Neural cell (in vitro differentiated cells): ENCODE data around the gene LSM12. TPM values are rescaled to one million over a fixed set of nuclear protein-coding genes. Genes with fewer than 3 reads are reported as not detected.

Experiments
- H2AFZ ChIP-seq: fragments of 200-600, 300-800 bp; sonication (generic), shearing (Covaris generic); 2 replicates; pipeline ENCODE4 v1.6.0; 2014; ENCODE audit warnings: low read depth, mild to moderate bottlenecking, antibody characterized with exemption, low read length, moderate library complexity
- H3F3A ChIP-seq: fragments of 200-600 bp; shearing (Covaris generic); 2 replicates; pipeline ENCODE4 v1.6.1; 2016; ENCODE audit warnings: mild to moderate bottlenecking, moderate library complexity, mixed read lengths, antibody characterized with exemption, low read length; ENCODE audit not compliant: insufficient read depth, poor library complexity, severe bottlenecking
- H3K27ac ChIP-seq: fragments of 200-600, 300-800 bp; sonication (generic), shearing (Covaris generic); 2 replicates; pipeline ENCODE4 v1.5.1; 2014; ENCODE audit warnings: mild to moderate bottlenecking, low read length, moderate library complexity
- H3K27me3 ChIP-seq: fragments of 300-800, 200-600 bp; sonication (generic), shearing (Covaris generic); 2 replicates; pipeline ENCODE4 v1.6.0; 2014; ENCODE audit warnings: mild to moderate bottlenecking, low read depth, low read length, moderate library complexity; ENCODE audit not compliant: insufficient read depth
- H3K36me3 ChIP-seq: fragments of 300-800, 200-600 bp; sonication (generic), shearing (Covaris generic); 2 replicates; pipeline ENCODE4 v1.5.1; 2014; ENCODE audit warnings: mild to moderate bottlenecking, antibody characterized with exemption, low read length, moderate library complexity; ENCODE audit not compliant: insufficient read depth
- H3K4me2 ChIP-seq: fragments of 300-800, 200-600 bp; sonication (generic), shearing (Covaris generic); 2 replicates; pipeline ENCODE4 v1.6.0; 2014; ENCODE audit warnings: mild to moderate bottlenecking, low read length
- H3K4me3 ChIP-seq: fragments of 300-800, 200-600 bp; sonication (generic), shearing (Covaris generic); 2 replicates; pipeline ENCODE4 v1.5.1; 2014; ENCODE audit warnings: mild to moderate bottlenecking, low read length, moderate library complexity
- H3K79me2 ChIP-seq: fragments of 200-600 bp; shearing (Covaris generic); replicated peaks from 2 replicates; pipeline ENCODE4 v1.6.0; 2014; ENCODE audit warnings: mild to moderate bottlenecking, low read length, moderate library complexity; ENCODE audit not compliant: insufficient read depth
- H3K9ac ChIP-seq: fragments of 300-800, 200-600 bp; sonication (generic), shearing (Covaris generic); 2 replicates; pipeline ENCODE4 v1.6.1; 2016; ENCODE audit warnings: mild to moderate bottlenecking, low read length, mixed read lengths
- H3K9me2 ChIP-seq: fragments of 200-600 bp; shearing (Covaris generic); 2 replicates; pipeline ENCODE4 v1.6.1; 2016; ENCODE audit warnings: mild to moderate bottlenecking, low read length, mixed read lengths; ENCODE audit not compliant: insufficient read depth
- H3K9me3 ChIP-seq: fragments of 200-600, 300-800 bp; sonication (generic), shearing (Covaris generic); 2 replicates; pipeline ENCODE4 v1.6.1; 2016; ENCODE audit warnings: mild to moderate bottlenecking, mixed run types, low read length, moderate library complexity, mixed read lengths
- H4K20me1 ChIP-seq: fragments of 200-600 bp; shearing (Covaris generic); 2 replicates; pipeline ENCODE4 v1.6.1; 2016; ENCODE audit warnings: mild to moderate bottlenecking, mixed run types; ENCODE audit not compliant: insufficient read depth
- CTCF ChIP-seq: fragments of 450-650 bp; IDR thresholded peaks from 2 replicates; pipeline ENCODE4 v1.5.1; 2014; ENCODE audit warnings: antibody characterized with exemption, mild to moderate bottlenecking, moderate library complexity; ENCODE audit not compliant: poor library complexity, severe bottlenecking
- EP300 ChIP-seq: fragments of 450-650 bp; conservative IDR thresholded peaks from 2 replicates; pipeline ENCODE4 v1.6.1; 2014; ENCODE audit warnings: antibody characterized with exemption, mild to moderate bottlenecking, moderate library complexity; ENCODE audit not compliant: poor library complexity, severe bottlenecking
- EZH2 ChIP-seq: fragments of 200-600, 300-800 bp; shearing (Covaris generic), sonication (generic); IDR thresholded peaks from 2 replicates; pipeline ENCODE4 v1.6.1; 2014; ENCODE audit warnings: antibody characterized with exemption, low read length, borderline replicate concordance, mild to moderate bottlenecking; ENCODE audit not compliant: insufficient read depth, poor library complexity, severe bottlenecking
- MXI1 ChIP-seq: fragments of 450-650 bp; conservative IDR thresholded peaks from 2 replicates; pipeline ENCODE4 v1.6.1; 2014; ENCODE audit warnings: antibody characterized with exemption, mild to moderate bottlenecking; ENCODE audit not compliant: poor library complexity, severe bottlenecking
- POLR2AphosphoS5 ChIP-seq: IDR thresholded peaks from 2 replicates; pipeline ENCODE4 v1.6.1; 2012
- RAD21 ChIP-seq: fragments of 450-650 bp; conservative IDR thresholded peaks from 2 replicates; pipeline ENCODE4 v1.6.1; 2014; ENCODE audit warnings: antibody characterized with exemption, mild to moderate bottlenecking, moderate library complexity
- REST ChIP-seq: IDR thresholded peaks from 2 replicates; pipeline ENCODE4 v1.6.1; 2012; ENCODE audit warnings: borderline replicate concordance
- SMC3 ChIP-seq: fragments of 450-650 bp; conservative IDR thresholded peaks from 2 replicates; pipeline ENCODE4 v1.6.1; 2014; ENCODE audit warnings: antibody characterized with exemption, mild to moderate bottlenecking, moderate library complexity; ENCODE audit not compliant: poor library complexity
- TAF1 ChIP-seq: IDR thresholded peaks from 2 replicates; pipeline ENCODE4 v1.6.1; 2012; ENCODE audit warnings: low read depth
- polyA plus RNA-seq: library from polyadenylated mRNA; depleted of rRNA; stranded (reverse); fragments of >200 nt; gene quantifications from 2 replicates; pipeline ENCODE4 v1.2.3, GENCODE V29; 2014

The LSM12 gene
- polyA plus RNA-seq, 1 donor from 2014 or later = 12.0 TPM

- H3K27me3 ChIP-seq = no peaks in the 10 kb centered on the region
- H3K27ac ChIP-seq = no peak overlapping the region
- peaks cover 55% of the 10 kb centered on the region for H3K79me2 ChIP-seq
- no peaks in the 10 kb centered on the region for H3K36me3 ChIP-seq
- no peaks in the 10 kb centered on the region for H3K9me3 ChIP-seq
- H3K9ac ChIP-seq = no peak overlapping the region
- no peak overlapping the region for H3K4me3 ChIP-seq
- TF ChIP-seq EZH2 (no peak), MXI1 (no peak), CTCF (no peak), SMC3 (no peak), POLR2AphosphoS5 (no peak), EP300 (no peak), REST (no peak), TAF1 (no peak), RAD21 (no peak)
- H3K4me2 ChIP-seq = no peak overlapping the region
- H2AFZ ChIP-seq = no peak overlapping the region
- H3K9me2 ChIP-seq = no peaks in the 10 kb centered on the region
- H4K20me1 ChIP-seq = no peaks in the 10 kb centered on the region
- H3F3A ChIP-seq = no peaks in the 10 kb centered on the region
These were observed 5.0 kb downstream of the LSM12 start for GRCh38 chr17:44061446-44061845.

GRCh38 chr17:44059101-44059892 is 7.2 kb downstream of the LSM12 start:
- TF ChIP-seq CTCF (no peak), RAD21 (no peak), REST (no peak)
- Histone ChIP-seq H3K4me2 (no peak overlapping the region), H3K36me3 (no peaks in the 10 kb centered on the region), H3K79me2 (peaks cover 39% of the 10 kb centered on the region), H3K9me2 (no peaks in the 10 kb centered on the region), H3K4me3 (no peak overlapping the region), H3K27me3 (no peaks in the 10 kb centered on the region), H3K9ac (no peak overlapping the region), H3K27ac (no peak overlapping the region), H2AFZ (no peak overlapping the region), H3F3A (no peaks in the 10 kb centered on the region), H4K20me1 (no peaks in the 10 kb centered on the region), H3K9me3 (no peaks in the 10 kb centered on the region)
